Measurements from ENCODE around the gene NFIX. TPM values are rescaled to one million over a fixed set of nuclear protein-coding genes. Genes with fewer than 3 reads are reported as not detected.

NFIX gene
- total and polyA plus RNA-seq, 2 experiments from 2014 or later = 0.06 to 0.14 TPM

GRCh38 chr19:12969292-12969988, 25.8 kb upstream of the NFIX start, which contains the start of gene DAND5 (continued):
- TF ChIP-seq ZNF114 (CRISPR knock-in tag; IDR thresholded peaks at IDR 0.05) (no peak), JUNB (IDR thresholded peaks at IDR 0.05; ENCODE audit: unreplicated experiment) (no peak), CREB1 (CRISPR knock-in tag; IDR thresholded peaks at IDR 0.05; ENCODE audit: low read depth) (no peak), ZNF462 (CRISPR knock-in tag; IDR thresholded peaks at IDR 0.05) (no peak), EZH2phosphoT487 (IDR thresholded peaks at IDR 0.05; ENCODE audit: unreplicated experiment) (no peak)

GRCh38 chr19:12970070-12970820, 25.0 kb upstream of the NFIX start:
- no peaks in the 10 kb centered on the region; the same call in 2 of the 3 replicates for H3K4me1 Mint-ChIP-seq
- peaks cover 4% of the 10 kb centered on the region for H3K27me3 Mint-ChIP-seq (ENCODE audit: insufficient read depth, low read depth, poor library complexity)
- no peak overlapping the region for H3K27ac Mint-ChIP-seq
- Histone ChIP-seq H3K36me3 (ENCODE audit: insufficient read depth) (no peaks in the 10 kb centered on the region), H4K20me1 (replicated peaks; ENCODE audit: insufficient read depth) (no peaks in the 10 kb centered on the region), H3K9me2 (ENCODE audit: insufficient read depth) (no peaks in the 10 kb centered on the region), H3K27me3 (ENCODE audit: insufficient read depth) (no peaks in the 10 kb centered on the region), H3K79me2 (replicated peaks; ENCODE audit: insufficient read depth) (no peaks in the 10 kb centered on the region), H3K4me2 (no peak overlapping the region), H3K4me1 (ENCODE audit: insufficient read depth) (no peaks in the 10 kb centered on the region; the same call in 1 of the 2 replicates), H2AFZ (no peak overlapping the region), H3F3A (replicated peaks; ENCODE audit: low read depth) (no peaks in the 10 kb centered on the region), H3K4me3 (no peak overlapping the region), H3K27ac (ENCODE audit: low read depth) (no peak overlapping the region)
- no peak overlapping the region; the same call in 2 of the 3 replicates for H3K4me3 Mint-ChIP-seq
- H3K9me3 Mint-ChIP-seq = no peaks in the 10 kb centered on the region
- no peak for ATAC-seq
- H3K36me3 Mint-ChIP-seq (ENCODE audit: low read depth) = no peaks in the 10 kb centered on the region
- no peak for DNase-seq (ENCODE audit: low spot score)
- TF ChIP-seq ZNF462 (CRISPR knock-in tag; IDR thresholded peaks at IDR 0.05) = no peak

All from GM23338 (cell line).